HEK293 (cell line): ENCODE measurements around the gene RGS8.

Experiments
- CTCF ChIA-PET: fragments of 350-600 bp; formaldehyde crosslinking; extraction: SDS; loops from one replicate; lab custom pipeline; 2021; ENCODE audit warnings: antibody characterized with exemption; lab: Yijun Ruan, JAX
- POLR2A ChIA-PET: fragments of 300-600 bp; formaldehyde crosslinking; extraction: SDS; loops from one replicate; lab custom pipeline; 2020; ENCODE audit warnings: antibody characterized with exemption, inconsistent platforms; lab: Yijun Ruan, JAX
- H3K27ac ChIP-seq: fragments of 200-500 bp; sonication (Bioruptor generic); 2 replicates; pipeline ENCODE4 v1.5.1; 2014; ENCODE audit warnings: low read depth, low read length, control low read depth, inconsistent platforms; ENCODE audit errors: extremely low read depth
- H3K36me3 ChIP-seq, 2 experiments: fragments of 200-500 bp in 1 of 2; sonication (Bioruptor generic) in 1 of 2; 1 replicate in 1 of 2; 2 replicates in 1 of 2; pipeline ENCODE4 v1.5.1; 2014 to 2017; ENCODE audit warnings: inconsistent platforms in 2 of 2, low read length in 2 of 2; ENCODE audit not compliant: control insufficient read depth in 2 of 2, insufficient read depth in 1 of 2
- H3K4me1 ChIP-seq: fragments of 200-500 bp; sonication (Bioruptor generic); 2 replicates; pipeline ENCODE4 v1.5.1; 2014; ENCODE audit warnings: mild to moderate bottlenecking, low read length, inconsistent platforms; ENCODE audit not compliant: control insufficient read depth, insufficient read depth
- H3K4me3 ChIP-seq: 2 replicates; pipeline ENCODE4 v1.5.1; 2011; ENCODE audit warnings: low read depth, mild to moderate bottlenecking, control low read depth, low read length, moderate library complexity
- H3K9me3 ChIP-seq: fragments of 200-500 bp; sonication (Bioruptor generic); 2 replicates; pipeline ENCODE4 v1.5.1; 2014; ENCODE audit warnings: low read depth, low read length, inconsistent platforms; ENCODE audit not compliant: control insufficient read depth, insufficient read depth
- HOXC10 ChIP-seq: sonication (generic); formaldehyde crosslinking; IDR thresholded peaks from 2 replicates; pipeline ENCODE4 v1.8.1; 2023; ENCODE audit warnings: mild to moderate bottlenecking, missing genetic modification reagents
- MEIS1 ChIP-seq: sonication (generic); formaldehyde crosslinking; IDR thresholded peaks from 2 replicates; pipeline ENCODE4 v1.8.1; 2022; ENCODE audit warnings: missing genetic modification reagents, mild to moderate bottlenecking, borderline replicate concordance
- SALL2 ChIP-seq: fragments of 450-650 bp; formaldehyde crosslinking; IDR thresholded peaks from 2 replicates; pipeline ENCODE4 v1.5.0; 2017; ENCODE audit warnings: missing biosample characterization, mild to moderate bottlenecking, missing genetic modification characterization, borderline replicate concordance
- SP2 ChIP-seq: fragments of 450-650 bp; formaldehyde crosslinking; IDR thresholded peaks from 2 replicates; pipeline ENCODE4 v1.5.1; 2016; ENCODE audit warnings: missing biosample characterization, missing genetic modification characterization
- WT1 ChIP-seq: fragments of 450-650 bp; formaldehyde crosslinking; IDR thresholded peaks from 2 replicates; pipeline ENCODE4 v1.5.1; 2016; ENCODE audit warnings: missing biosample characterization, missing genetic modification characterization
- ZNF133 ChIP-seq: fragments of 450-650 bp; formaldehyde crosslinking; IDR thresholded peaks from 2 replicates; pipeline ENCODE4 v1.5.1; 2016; ENCODE audit warnings: missing biosample characterization, missing genetic modification characterization
- ZNF302 ChIP-seq: fragments of 450-650 bp; formaldehyde crosslinking; IDR thresholded peaks from 2 replicates; pipeline ENCODE4 v1.5.1; 2016; ENCODE audit warnings: missing biosample characterization, missing genetic modification characterization, low read depth
- ZNF366 ChIP-seq: fragments of 450-650 bp; formaldehyde crosslinking; conservative IDR thresholded peaks from 2 replicates; pipeline ENCODE4 v1.5.1; 2016; ENCODE audit warnings: missing biosample characterization, missing genetic modification characterization
- ZNF37A ChIP-seq: fragments of 450-650 bp; IDR thresholded peaks from 2 replicates; pipeline ENCODE4 v1.5.1; 2018; ENCODE audit warnings: missing biosample characterization, missing genetic modification characterization
- ZNF394 ChIP-seq: fragments of 450-650 bp; formaldehyde crosslinking; IDR thresholded peaks from 2 replicates; pipeline ENCODE4 v1.5.1; 2016; ENCODE audit warnings: missing biosample characterization, missing genetic modification characterization, mild to moderate bottlenecking, moderate library complexity, borderline replicate concordance
- ZNF404 ChIP-seq: fragments of 450-650 bp; formaldehyde crosslinking; IDR thresholded peaks from 2 replicates; pipeline ENCODE4 v1.5.1; 2017; ENCODE audit warnings: missing biosample characterization, missing genetic modification characterization
- ZNF416 ChIP-seq: fragments of 450-650 bp; formaldehyde crosslinking; IDR thresholded peaks from 2 replicates; pipeline ENCODE4 v1.5.1; 2016; ENCODE audit warnings: missing biosample characterization, missing genetic modification characterization
- ZNF426 ChIP-seq: fragments of 450-650 bp; formaldehyde crosslinking; IDR thresholded peaks from 2 replicates; pipeline ENCODE4 v1.5.1; 2017; ENCODE audit warnings: missing biosample characterization, missing genetic modification characterization, mild to moderate bottlenecking, inconsistent platforms, moderate library complexity
- ZNF473 ChIP-seq: fragments of 450-650 bp; formaldehyde crosslinking; IDR thresholded peaks from 2 replicates; pipeline ENCODE4 v1.5.1; 2017; ENCODE audit warnings: missing biosample characterization, missing genetic modification characterization
- ZNF501 ChIP-seq: fragments of 450-650 bp; formaldehyde crosslinking; IDR thresholded peaks from 2 replicates; pipeline ENCODE4 v1.5.1; 2016; ENCODE audit warnings: missing biosample characterization, missing genetic modification characterization
- ZNF624 ChIP-seq: fragments of 450-650 bp; formaldehyde crosslinking; IDR thresholded peaks from 2 replicates; pipeline ENCODE4 v1.5.1; 2017; ENCODE audit warnings: missing biosample characterization, missing genetic modification characterization
- ZNF626 ChIP-seq: fragments of 450-650 bp; sonication (Bioruptor Pico); formaldehyde crosslinking; IDR thresholded peaks from 2 replicates; pipeline ENCODE4 v1.5.1; 2018; ENCODE audit warnings: missing biosample characterization, missing genetic modification characterization, inconsistent platforms
- ZNF654 ChIP-seq: fragments of 450-650 bp; formaldehyde crosslinking; IDR thresholded peaks from 2 replicates; pipeline ENCODE4 v1.5.1; 2016; ENCODE audit warnings: low read depth, missing biosample characterization, missing genetic modification characterization
- ZNF658 ChIP-seq: fragments of 450-650 bp; formaldehyde crosslinking; IDR thresholded peaks from 2 replicates; pipeline ENCODE4; 2016; ENCODE audit warnings: missing biosample characterization, missing genetic modification characterization
- ZNF830 ChIP-seq: fragments of 450-650 bp; IDR thresholded peaks from 2 replicates; pipeline ENCODE4 v1.5.0; 2018; ENCODE audit warnings: missing biosample characterization, missing genetic modification characterization, low read depth, mild to moderate bottlenecking, moderate library complexity
- ZNF843 ChIP-seq: fragments of 450-650 bp; formaldehyde crosslinking; IDR thresholded peaks from 2 replicates; pipeline ENCODE4 v1.5.1; 2016; ENCODE audit warnings: missing biosample characterization, missing genetic modification characterization
- ZSCAN30 ChIP-seq: fragments of 450-650 bp; IDR thresholded peaks from 2 replicates; pipeline ENCODE4 v1.5.1; 2018; ENCODE audit warnings: missing biosample characterization, mild to moderate bottlenecking, missing genetic modification characterization, moderate library complexity
- TF ChIP-seq, protein P1 (sequence below): fragments of 450-650 bp; formaldehyde crosslinking; IDR thresholded peaks from 2 replicates; pipeline ENCODE4 v1.5.1; 2016; ENCODE audit warnings: missing biosample characterization, missing genetic modification characterization
- TF ChIP-seq, protein P2 (sequence below): fragments of 450-650 bp; formaldehyde crosslinking; IDR thresholded peaks from 2 replicates; pipeline ENCODE4 v1.5.1; 2017; ENCODE audit warnings: missing biosample characterization, missing genetic modification characterization
- TF ChIP-seq, protein P3 (sequence below): fragments of 450-650 bp; formaldehyde crosslinking; optimal IDR thresholded peaks from 2 replicates; pipeline ENCODE3; 2016; ENCODE audit warnings: missing biosample characterization, mild to moderate bottlenecking, missing genetic modification characterization

Gene RGS8

DNA sequence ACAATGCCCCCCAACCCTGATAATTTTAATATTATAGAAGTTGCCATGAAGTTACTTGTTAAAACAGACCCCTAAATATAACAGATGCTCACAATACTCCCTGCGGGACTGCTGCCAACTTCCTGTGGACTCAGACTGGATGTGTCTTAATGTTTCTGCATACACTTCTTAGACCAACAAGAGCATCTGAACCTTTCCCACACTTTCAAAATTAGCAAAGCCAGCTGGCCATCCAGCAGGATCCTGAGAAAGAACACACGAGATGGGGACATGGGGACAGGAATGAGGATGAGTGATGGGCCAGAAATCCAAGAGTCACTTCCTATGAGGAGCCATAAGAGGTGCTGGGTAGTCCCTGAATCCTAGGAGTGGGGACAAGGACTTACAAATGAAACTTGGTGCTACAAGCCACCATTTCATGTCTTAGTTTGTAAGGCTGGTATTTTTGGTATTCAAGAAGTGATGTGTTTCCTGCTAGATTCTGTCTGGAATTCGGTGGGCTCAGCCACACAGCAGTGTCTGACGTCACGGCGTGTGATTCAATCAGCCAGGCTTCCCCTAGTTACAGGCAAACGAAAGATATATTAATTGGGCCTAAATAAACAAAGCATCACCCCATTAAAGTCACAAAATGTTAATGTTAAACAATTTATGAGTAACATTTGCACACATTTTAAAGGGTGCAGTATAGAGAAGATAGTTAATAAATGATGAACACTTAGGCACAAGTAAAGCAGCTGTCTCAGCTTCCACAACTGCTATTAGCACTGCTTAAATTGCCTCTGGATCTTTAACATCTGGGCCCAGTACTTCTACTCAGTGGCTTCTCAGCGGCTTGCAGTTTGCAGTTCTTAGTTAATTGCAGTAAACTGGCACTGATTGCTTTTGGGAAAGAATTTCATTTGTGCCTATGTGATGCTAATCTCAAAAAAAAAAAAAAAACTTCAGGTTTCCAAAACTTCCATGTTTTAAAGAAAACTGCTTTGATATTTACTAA, 41.2 kb upstream of the RGS8 start:
- Histone ChIP-seq H3K27ac (no peak overlapping the region), H3K4me1 (no peaks in the 10 kb centered on the region), H3K9me3 (no peaks in the 10 kb centered on the region), H3K4me3 (no peak overlapping the region), H3K36me3 (no peaks in the 10 kb centered on the region)
- ChIA-PET CTCF (interaction anchor here (1.3 kb wide), 1 partner anchor 125 kb away, joined by 5 read pairs; no protein-coding TSS in a partner anchor), POLR2A (no interaction called here)
- TF ChIP-seq ZNF302 (no peak), ZNF404 (tag by site-specific recombination) (no peak), HOXC10 (no peak), ZNF37A (tag by site-specific recombination) (no peak), WT1 (tag by site-specific recombination) (no peak), ZNF654 (tag by site-specific recombination) (no peak), ZNF624 (no peak)
- TF ChIP-seq, protein P1, sequence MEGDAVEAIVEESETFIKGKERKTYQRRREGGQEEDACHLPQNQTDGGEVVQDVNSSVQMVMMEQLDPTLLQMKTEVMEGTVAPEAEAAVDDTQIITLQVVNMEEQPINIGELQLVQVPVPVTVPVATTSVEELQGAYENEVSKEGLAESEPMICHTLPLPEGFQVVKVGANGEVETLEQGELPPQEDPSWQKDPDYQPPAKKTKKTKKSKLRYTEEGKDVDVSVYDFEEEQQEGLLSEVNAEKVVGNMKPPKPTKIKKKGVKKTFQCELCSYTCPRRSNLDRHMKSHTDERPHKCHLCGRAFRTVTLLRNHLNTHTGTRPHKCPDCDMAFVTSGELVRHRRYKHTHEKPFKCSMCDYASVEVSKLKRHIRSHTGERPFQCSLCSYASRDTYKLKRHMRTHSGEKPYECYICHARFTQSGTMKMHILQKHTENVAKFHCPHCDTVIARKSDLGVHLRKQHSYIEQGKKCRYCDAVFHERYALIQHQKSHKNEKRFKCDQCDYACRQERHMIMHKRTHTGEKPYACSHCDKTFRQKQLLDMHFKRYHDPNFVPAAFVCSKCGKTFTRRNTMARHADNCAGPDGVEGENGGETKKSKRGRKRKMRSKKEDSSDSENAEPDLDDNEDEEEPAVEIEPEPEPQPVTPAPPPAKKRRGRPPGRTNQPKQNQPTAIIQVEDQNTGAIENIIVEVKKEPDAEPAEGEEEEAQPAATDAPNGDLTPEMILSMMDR (tag by site-specific recombination): no peak

DNA sequence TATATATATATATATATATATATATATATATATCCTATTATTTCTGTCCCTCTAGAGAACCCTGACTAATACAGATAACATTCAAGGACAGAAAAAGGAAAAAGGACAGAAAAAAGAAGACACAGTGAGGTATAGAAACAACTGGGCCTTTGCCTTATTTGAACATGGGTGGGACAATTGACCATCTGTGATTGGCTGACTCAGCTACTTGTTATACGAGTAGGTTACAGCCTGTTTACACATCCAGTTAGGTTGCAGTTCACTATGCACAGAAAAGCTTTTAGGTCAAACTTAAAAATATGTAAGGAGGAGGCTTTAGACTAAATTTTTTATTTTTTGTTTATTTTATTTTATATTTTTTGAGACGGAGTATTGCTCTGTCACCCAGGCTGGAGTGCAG, 39.8 kb upstream of the RGS8 start:
- H3K9me3 ChIP-seq: no peaks in the 10 kb centered on the region
- H3K36me3 ChIP-seq: no peaks in the 10 kb centered on the region
- ChIA-PET CTCF (no interaction called here), POLR2A (no interaction called here)
- no peak overlapping the region for H3K4me3 ChIP-seq
- no peaks in the 10 kb centered on the region for H3K4me1 ChIP-seq
- H3K27ac ChIP-seq: no peak overlapping the region
- TF ChIP-seq MEIS1 (CRISPR knock-in tag): no peak
- no peak for TF ChIP-seq ZNF416 (tag by site-specific recombination)
- TF ChIP-seq ZNF394 (tag by site-specific recombination): no peak
- no peak for TF ChIP-seq ZNF366 (tag by site-specific recombination)
- TF ChIP-seq SP2: no peak
- no peak for TF ChIP-seq ZNF843 (tag by site-specific recombination)
- TF ChIP-seq, protein P2, sequence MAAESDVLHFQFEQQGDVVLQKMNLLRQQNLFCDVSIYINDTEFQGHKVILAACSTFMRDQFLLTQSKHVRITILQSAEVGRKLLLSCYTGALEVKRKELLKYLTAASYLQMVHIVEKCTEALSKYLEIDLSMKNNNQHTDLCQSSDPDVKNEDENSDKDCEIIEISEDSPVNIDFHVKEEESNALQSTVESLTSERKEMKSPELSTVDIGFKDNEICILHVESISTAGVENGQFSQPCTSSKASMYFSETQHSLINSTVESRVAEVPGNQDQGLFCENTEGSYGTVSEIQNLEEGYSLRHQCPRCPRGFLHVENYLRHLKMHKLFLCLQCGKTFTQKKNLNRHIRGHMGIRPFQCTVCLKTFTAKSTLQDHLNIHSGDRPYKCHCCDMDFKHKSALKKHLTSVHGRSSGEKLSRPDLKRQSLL: no peak
- TF ChIP-seq, protein P3, sequence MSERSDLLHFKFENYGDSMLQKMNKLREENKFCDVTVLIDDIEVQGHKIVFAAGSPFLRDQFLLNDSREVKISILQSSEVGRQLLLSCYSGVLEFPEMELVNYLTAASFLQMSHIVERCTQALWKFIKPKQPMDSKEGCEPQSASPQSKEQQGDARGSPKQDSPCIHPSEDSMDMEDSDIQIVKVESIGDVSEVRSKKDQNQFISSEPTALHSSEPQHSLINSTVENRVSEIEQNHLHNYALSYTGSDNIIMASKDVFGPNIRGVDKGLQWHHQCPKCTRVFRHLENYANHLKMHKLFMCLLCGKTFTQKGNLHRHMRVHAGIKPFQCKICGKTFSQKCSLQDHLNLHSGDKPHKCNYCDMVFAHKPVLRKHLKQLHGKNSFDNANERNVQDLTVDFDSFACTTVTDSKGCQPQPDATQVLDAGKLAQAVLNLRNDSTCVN (tag by site-specific recombination): no peak
- TF ChIP-seq ZNF473 (tag by site-specific recombination): no peak
- TF ChIP-seq ZNF501 (tag by site-specific recombination): no peak

DNA sequence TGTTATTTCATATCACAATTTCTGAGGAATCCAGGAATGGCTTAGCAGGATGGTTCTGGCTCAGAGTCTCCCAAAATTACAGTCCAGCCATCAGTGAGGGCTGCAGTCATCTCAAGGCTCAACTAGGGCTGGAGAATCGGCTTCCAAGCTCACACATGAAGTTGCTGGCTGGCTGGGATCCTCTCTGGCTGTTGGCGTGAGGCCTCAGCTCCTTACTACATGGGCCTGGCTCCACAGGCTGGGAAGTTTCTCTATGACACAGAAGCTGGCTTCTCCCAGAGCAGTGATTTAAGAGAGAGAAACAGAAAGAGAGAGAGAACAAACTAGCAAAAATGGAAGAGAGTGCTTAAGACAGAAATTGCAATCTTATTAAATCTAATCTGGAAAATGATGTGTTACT, 38.8 kb upstream of the RGS8 start:
- H3K4me1 ChIP-seq: no peaks in the 10 kb centered on the region
- ChIA-PET CTCF (interaction anchor here (0.7 kb wide), 1 partner anchor 28 kb away, joined by 4 read pairs; no protein-coding TSS in a partner anchor), POLR2A (no interaction called here)
- H3K9me3 ChIP-seq: no peaks in the 10 kb centered on the region
- H3K36me3 ChIP-seq: no peaks in the 10 kb centered on the region
- H3K27ac ChIP-seq: no peak overlapping the region
- no peak overlapping the region for H3K4me3 ChIP-seq
- TF ChIP-seq ZNF133: no peak
- TF ChIP-seq SALL2 (tag by site-specific recombination): no peak
- TF ChIP-seq ZNF626 (tag by site-specific recombination): no peak
- no peak for TF ChIP-seq ZNF658
- 0 out of 2 replicates have a peak, but pooled peaks have one; percentile 1 for TF ChIP-seq ZNF426 (tag by site-specific recombination)
- no peak for TF ChIP-seq ZNF830 (tag by site-specific recombination)
- no peak for TF ChIP-seq ZSCAN30 (tag by site-specific recombination)
